PFSK-1 (cell line): ENCODE measurements around the gene TP53RK.
A peak's percentile ranks its signal among the peaks of the same experiment; 100 is the strongest.

Experiments
- FOXP2 ChIP-seq: optimal IDR thresholded peaks from 2 replicates; pipeline ENCODE3; 2011; ENCODE audit warnings: borderline replicate concordance, control low read depth, inconsistent platforms; ENCODE audit not compliant: insufficient read depth; ENCODE audit errors: extremely low read length, extremely low read depth
- POLR2AphosphoS5 ChIP-seq: IDR thresholded peaks from 2 replicates; pipeline ENCODE4 v1.6.1; 2012; ENCODE audit warnings: low read depth, mild to moderate bottlenecking, control low read depth, low read length, moderate library complexity
- REST ChIP-seq, 2 experiments: IDR thresholded peaks; 2 replicates each; pipeline versions ENCODE4 v1.6.1 to v1.8.0; 2011 to 2012; ENCODE audit warnings: low read depth in 2 of 2, low read length in 2 of 2, control low read depth in 1 of 2, inconsistent platforms in 1 of 2, mild to moderate bottlenecking in 1 of 2, moderate library complexity in 1 of 2; ENCODE audit not compliant: insufficient read depth in 1 of 2
- SIN3A ChIP-seq: IDR thresholded peaks from 2 replicates; pipeline ENCODE4 v1.6.1; 2012; ENCODE audit warnings: mild to moderate bottlenecking, low read length, moderate library complexity, borderline replicate concordance; ENCODE audit not compliant: insufficient read depth
- TAF1 ChIP-seq: IDR thresholded peaks from 2 replicates; pipeline ENCODE4 v1.6.1; 2012; ENCODE audit warnings: low read length, control low read depth, borderline replicate concordance; ENCODE audit not compliant: insufficient read depth

GRCh38 chr20:46689754-46690085, 476 bp upstream of the TP53RK start:
- TF ChIP-seq SIN3A (no peak), POLR2AphosphoS5 (peak; percentile 55; the same call in 1 of the 2 replicates), TAF1 (no peak), REST (IDR thresholded peaks at IDR 0.05; ENCODE audit: insufficient read depth in 1 of 2, low read depth in 2 of 2, low read length in 2 of 2) (no peak), FOXP2 (no peak)
